HG02610 (cell line): ENCODE results near the gene UTP11.

Experiments used
- ATAC-seq: cut with Tn5 transposase; IDR thresholded peaks from one replicate; pipeline ENCODE4 v1.9.1; 2021; ENCODE audit warnings: mild to moderate bottlenecking, moderate library complexity; ENCODE audit not compliant: unreplicated experiment

Gene UTP11

GRCh38 chr1:38003261-38004250, 9.0 kb upstream of the UTP11 start:
- no peak for ATAC-seq

GRCh38 chr1:38004284-38005108, 8.0 kb upstream of the UTP11 start:
- ATAC-seq, result no peak

GRCh38 chr1:38005195-38006007, 7.1 kb upstream of the UTP11 start, which contains the start of gene FHL3:
Gene FHL3, minus strand, starts transcription at chr1:38005514. Its CDS starts 6,102 bp downstream, at chr1:37999412.
- no peak for ATAC-seq

- ATAC-seq, result no peak
Observed at GRCh38 chr1:38006008-38006828, 6.3 kb upstream of the UTP11 start.

GRCh38 chr1:38009088-38009840, 3.3 kb upstream of the UTP11 start:
- ATAC-seq, result no peak

GRCh38 chr1:38009841-38010180, 2.7 kb upstream of the UTP11 start:
- ATAC-seq, result no peak

GRCh38 chr1:38013227-38013622, 691 bp downstream of the UTP11 start:
- no peak for ATAC-seq

GRCh38 chr1:38014171-38014570, 1.6 kb downstream of the UTP11 start:
- ATAC-seq, result no peak

- ATAC-seq, result no peak
Observed at GRCh38 chr1:38014724-38015424, 2.3 kb downstream of the UTP11 start.

- ATAC-seq, result no peak
Observed at GRCh38 chr1:38015978-38016725, 3.6 kb downstream of the UTP11 start.

- ATAC-seq, result no peak
Observed at GRCh38 chr1:38018864-38019343, 6.4 kb downstream of the UTP11 start.

GRCh38 chr1:38020396-38020795, 7.9 kb downstream of the UTP11 start:
- ATAC-seq, result no peak

GRCh38 chr1:38021969-38022368, 9.4 kb downstream of the UTP11 start:
- ATAC-seq, result no peak

GRCh38 chr1:38022810-38023209, 10.3 kb downstream of the UTP11 start:
- ATAC-seq, result no peak

GRCh38 chr1:38025233-38025632, 12.7 kb downstream of the UTP11 start:
- ATAC-seq, result no peak

- ATAC-seq, result no peak
Observed at GRCh38 chr1:38025664-38026063, 13.1 kb downstream of the UTP11 start.

GRCh38 chr1:38026592-38027200, 14.2 kb downstream of the UTP11 start:
- no peak for ATAC-seq
